Ovary (tissue), 9 donors: ENCODE data around the gene MAMLD1. TPM values are rescaled to one million over a fixed set of nuclear protein-coding genes. Genes with fewer than 3 reads are reported as not detected.
A peak's percentile ranks its signal among the peaks of the same experiment; 100 is the strongest.

Source experiments
- DNase-seq, 5 donors: peaks; one replicate each; pipeline ENCODE4 v3.0.0-alpha.2; 2019 to 2020
- H3K27ac ChIP-seq, 2 donors: fragments of 200-600 bp; one replicate each; pipeline versions ENCODE4 v1.5.1 to v1.8.0; 2019 to 2022
- H3K27me3 ChIP-seq: fragments of 200-600 bp; one replicate; pipeline ENCODE4 v1.8.0; 2022
- H3K36me3 ChIP-seq: fragments of 200-600 bp; sonication (generic); one replicate; pipeline ENCODE4 v1.5.1; 2019
- H3K4me1 ChIP-seq: one replicate; pipeline ENCODE4 v1.8.1; 2013; ENCODE audit warnings: mild to moderate bottlenecking, moderate library complexity; ENCODE audit not compliant: insufficient read depth
- H3K4me3 ChIP-seq: fragments of 200-600 bp; sonication (generic); one replicate; pipeline ENCODE4 v1.5.1; 2017
- H3K9me3 ChIP-seq, 2 donors: fragments of 200-600 bp in 1 of 2; sonication (generic) in 1 of 2; one replicate each; pipeline versions ENCODE4 v1.5.1 to v1.8.1; 2013 to 2019; ENCODE audit warnings: mild to moderate bottlenecking in 1 of 2, moderate library complexity in 1 of 2
- CTCF ChIP-seq, 3 donors: fragments of 450-650 bp in 2 of 3; fragments of 200-600 bp in 1 of 3; IDR thresholded peaks; one replicate each; pipeline versions ENCODE4 v1.5.1 to v1.8.0; 2016 to 2022; ENCODE audit warnings: antibody characterized with exemption in 3 of 3, mild to moderate bottlenecking in 1 of 3
- EP300 ChIP-seq: sonication (generic); formaldehyde crosslinking; IDR thresholded peaks from one replicate; pipeline ENCODE4 v1.6.1; 2017; ENCODE audit warnings: antibody characterized with exemption
- POLR2A ChIP-seq: fragments of 450-650 bp; IDR thresholded peaks from one replicate; pipeline ENCODE4 v1.6.1; 2017; ENCODE audit warnings: antibody characterized with exemption, mild to moderate bottlenecking, moderate library complexity
- WGBS, 3 donors: extraction: QIAGEN DNeasy Blood & Tissue Kit in 1 of 3; methylation state at CpG; one replicate each; pipeline versions ENCODE4 v1.1.5 to v1.1.7; 2013 to 2017; 5-methylcytosine and 5-hydroxymethylcytosine counted together
- intact Hi-C, 4 donors: fragments of 100-400 bp; cut with DNase I; formaldehyde crosslinking; loops; one replicate each; pipeline versions ENCODE4 v1.11.0 to v1.15.1; 2022 to 2023
- polyA plus RNA-seq, 2 donors: library from polyadenylated mRNA; stranded (reverse); fragments of 200-250 nt in 1 of 2; fragments of 350-450 nt in 1 of 2; fragmentation: Illumina TruSeq in 1 of 2; extraction: RNeasy Lipid Tissue Mini Kit (QIAGEN cat#74804) in 1 of 2; gene quantifications; one replicate each; pipeline ENCODE4 v1.2.3, GENCODE V29; 2013 to 2014
- total RNA-seq, 7 donors: library from RNA; depleted of rRNA in 2 of 7; stranded (reverse); fragments of >200 nt in 2 of 7; fragmentation: NEBNext Ultra II Directional in 3 of 7; extraction: Animal tissue kit (Norgen Biotek cat#: 25700) in 3 of 7; gene quantifications; one replicate each; pipeline versions ENCODE4 v1.1.0 to v1.2.4, GENCODE V29; 2016 to 2023
- donor health status: DM: no; HTN: no; CAD: no; lungs with moderate emphysema.
- donor health status: DM: no; HTN: no; CAD: no.
- donor health status: Bipolar disorder and iron deficiency.
- donor health status: DM: yes; HTN: yes; CAD: no.
- donor health status: DM: no; HTN: no; CAD: no.
- donor health status: DM: yes; HTN: yes; CAD: no.

MAMLD1 gene
- total and polyA plus RNA-seq, 9 donors, result 7.1 to 37.9 (median 20.7) TPM

GRCh38 chrX:150358651-150359050 lies 4.5 kb upstream of the MAMLD1 start:
- 77 to 96% (median 83%) methylated on average over 3 of the region's 3 CpGs for WGBS, 3 donors
- DNase-seq, result no peak
- peaks cover 3% of the 10 kb centered on the region for H3K4me1 ChIP-seq
- H3K27ac ChIP-seq, result no peak overlapping the region
- H3K9me3 ChIP-seq, result no peaks in the 10 kb centered on the region
- intact Hi-C loops, result no loop called here
- no peak for TF ChIP-seq POLR2A
- no peak for TF ChIP-seq CTCF (IDR thresholded peaks at IDR 0.05)
- no peak for TF ChIP-seq EP300
- H3K4me3 ChIP-seq, result no peak overlapping the region
- H3K36me3 ChIP-seq, result no peaks in the 10 kb centered on the region
- no peaks in the 10 kb centered on the region for H3K27me3 ChIP-seq

GRCh38 chrX:150360331-150360730 lies 2.8 kb upstream of the MAMLD1 start:
- DNase-seq, result no peak
- H3K27me3 ChIP-seq, result no peaks in the 10 kb centered on the region
- H3K27ac ChIP-seq, result no peak overlapping the region
- WGBS, 3 donors, result 80 to 87% (median 81%) methylated on average over 5 of the region's 5 CpGs
- H3K36me3 ChIP-seq, result no peaks in the 10 kb centered on the region
- H3K4me3 ChIP-seq, result no peak overlapping the region
- peaks cover 3% of the 10 kb centered on the region for H3K4me1 ChIP-seq
- intact Hi-C loops, result loop anchor here (5.0 to 10.0 kb wide), 7 partner anchors 117 to 406 kb away; no protein-coding TSS in a partner anchor
- no peak for TF ChIP-seq EP300
- no peak for TF ChIP-seq CTCF (IDR thresholded peaks at IDR 0.05)
- TF ChIP-seq POLR2A, result no peak
- no peaks in the 10 kb centered on the region for H3K9me3 ChIP-seq

GRCh38 chrX:150361070-150361776 lies 1.9 kb upstream of the MAMLD1 start:
- WGBS, 3 donors, result 37 to 43% (median 41%) methylated on average over 32 to 43 of the region's 43 CpGs
- peaks cover 3% of the 10 kb centered on the region for H3K4me1 ChIP-seq
- H3K27me3 ChIP-seq, result no peaks in the 10 kb centered on the region
- H3K4me3 ChIP-seq, result peak overlapping the region; percentile 52
- H3K27ac ChIP-seq, result no peak overlapping the region
- TF ChIP-seq EP300 (no peak), CTCF (IDR thresholded peaks at IDR 0.05) (no peak), POLR2A (no peak)
- no peaks in the 10 kb centered on the region for H3K36me3 ChIP-seq
- H3K9me3 ChIP-seq, result no peaks in the 10 kb centered on the region
- DNase-seq, result peak in 4 of 5 donors; percentile 24 to 52 (median 45)
- intact Hi-C loops, result loop anchor here (5.0 to 10.0 kb wide), 7 partner anchors 116 to 406 kb away; no protein-coding TSS in a partner anchor

GRCh38 chrX:150361777-150362351 lies 1.3 kb upstream of the MAMLD1 start:
- WGBS, 3 donors, result 27 to 33% (median 30%) methylated on average over 36 to 37 of the region's 37 CpGs
- peak overlapping the region in 1 of 2 donors; percentile 88 for H3K27ac ChIP-seq
- intact Hi-C loops, result loop anchor here (5.0 to 10.0 kb wide), 7 partner anchors 115 to 407 kb away; no protein-coding TSS in a partner anchor
- H3K36me3 ChIP-seq, result no peaks in the 10 kb centered on the region
- peak; percentile 57 to 73 (median 57) for DNase-seq
- H3K9me3 ChIP-seq, result no peaks in the 10 kb centered on the region
- TF ChIP-seq EP300, result no peak
- TF ChIP-seq CTCF (IDR thresholded peaks at IDR 0.05), result no peak
- TF ChIP-seq POLR2A, result no peak
- peak overlapping the region; percentile 52 for H3K4me3 ChIP-seq
- no peaks in the 10 kb centered on the region for H3K27me3 ChIP-seq
- peaks cover 3% of the 10 kb centered on the region for H3K4me1 ChIP-seq
